GM23338 (cell line): ENCODE data around the gene MKKS. TPM values are rescaled to one million over a fixed set of nuclear protein-coding genes. Genes with fewer than 3 reads are reported as not detected.

ENCODE experiments used
- ATAC-seq: fragments of 200-7000 bp; cut with Tn5 transposase; 3 replicates; pipeline ENCODE4 v1.9.1; 2020
- DNase-seq: peaks from one replicate; pipeline ENCODE4 v3.0.0-alpha.2; 2015; ENCODE audit warnings: low spot score
- H2AFZ ChIP-seq: fragments of 200-600 bp; sonication (generic); 2 replicates; pipeline ENCODE4 v1.8.0; 2016; ENCODE audit warnings: antibody characterized with exemption, mild to moderate bottlenecking, moderate library complexity
- H3F3A ChIP-seq: fragments of 200-600 bp; sonication (generic); replicated peaks from 2 replicates; pipeline ENCODE4 v1.8.0; 2017; ENCODE audit warnings: antibody characterized with exemption, mixed run types, low read depth
- H3K27ac ChIP-seq: fragments of 200-600 bp; sonication (generic); 2 replicates; pipeline ENCODE4 v1.6.1; 2016; ENCODE audit warnings: low read depth
- H3K27me3 ChIP-seq: fragments of 200-600 bp; sonication (generic); 2 replicates; pipeline ENCODE4 v1.8.0; 2016; ENCODE audit warnings: mild to moderate bottlenecking, mixed run types, moderate library complexity; ENCODE audit not compliant: insufficient read depth
- H3K36me3 ChIP-seq: fragments of 200-600 bp; sonication (generic); 2 replicates; pipeline ENCODE4 v1.8.0; 2016; ENCODE audit warnings: mild to moderate bottlenecking; ENCODE audit not compliant: insufficient read depth
- H3K4me1 ChIP-seq: fragments of 200-600 bp; sonication (generic); 2 replicates; pipeline ENCODE4 v1.8.0; 2016; ENCODE audit warnings: mild to moderate bottlenecking, moderate library complexity; ENCODE audit not compliant: insufficient read depth
- H3K4me2 ChIP-seq: fragments of 200-600 bp; sonication (generic); 2 replicates; pipeline ENCODE4 v1.7.1; 2017; ENCODE audit warnings: mixed run types
- H3K4me3 ChIP-seq: fragments of 200-600 bp; sonication (generic); 2 replicates; pipeline ENCODE4 v1.6.1; 2016; ENCODE audit warnings: mixed run types
- H3K79me2 ChIP-seq: fragments of 200-600 bp; sonication (generic); replicated peaks from 2 replicates; pipeline ENCODE4 v1.8.0; 2017; ENCODE audit warnings: mild to moderate bottlenecking; ENCODE audit not compliant: insufficient read depth
- H3K9me2 ChIP-seq: fragments of 200-600 bp; sonication (generic); 2 replicates; pipeline ENCODE4 v1.8.0; 2017; ENCODE audit not compliant: insufficient read depth
- H4K20me1 ChIP-seq: fragments of 200-600 bp; sonication (generic); replicated peaks from 2 replicates; pipeline ENCODE4 v1.8.0; 2017; ENCODE audit warnings: mild to moderate bottlenecking; ENCODE audit not compliant: insufficient read depth
- H3K27ac Mint-ChIP-seq: 2 replicates; pipeline ENCODE4 v1.8.0; 2020; ENCODE audit warnings: inconsistent platforms, mild to moderate bottlenecking, moderate library complexity, mixed read lengths
- H3K27me3 Mint-ChIP-seq: 3 replicates; pipeline ENCODE4 v1.8.0; 2022; ENCODE audit warnings: low read depth, mild to moderate bottlenecking, moderate library complexity, mixed read lengths, inconsistent platforms; ENCODE audit not compliant: insufficient read depth, poor library complexity
- H3K36me3 Mint-ChIP-seq: 3 replicates; pipeline ENCODE4 v1.8.0; 2021; ENCODE audit warnings: low read depth, mild to moderate bottlenecking, inconsistent platforms, moderate library complexity, mixed read lengths
- H3K4me1 Mint-ChIP-seq: 3 replicates; pipeline ENCODE4 v1.8.0; 2020; ENCODE audit warnings: mild to moderate bottlenecking, inconsistent platforms, mixed read lengths
- H3K4me3 Mint-ChIP-seq: 3 replicates; pipeline ENCODE4 v1.8.0; 2021; ENCODE audit warnings: moderate library complexity, mild to moderate bottlenecking, inconsistent platforms, mixed read lengths
- H3K9me3 Mint-ChIP-seq: 3 replicates; pipeline ENCODE4 v1.8.0; 2020; ENCODE audit warnings: moderate library complexity, mild to moderate bottlenecking, inconsistent platforms, mixed read lengths
- CREB1 ChIP-seq: fragments of 250-450 bp; sonication (Bioruptor Pico); IDR thresholded peaks from 2 replicates; pipeline ENCODE4 v1.5.0; 2020; ENCODE audit warnings: low read depth, mild to moderate bottlenecking, moderate library complexity
- EZH2phosphoT487 ChIP-seq: fragments of 200-600 bp; sonication (generic); IDR thresholded peaks from one replicate; pipeline ENCODE4 v1.8.1; 2018; ENCODE audit warnings: antibody characterized with exemption; ENCODE audit not compliant: unreplicated experiment
- POLR2AphosphoS5 ChIP-seq: IDR thresholded peaks from 2 replicates; pipeline ENCODE4 v1.6.1; 2016; ENCODE audit warnings: antibody characterized with exemption, low read depth
- polyA plus RNA-seq: library from polyadenylated mRNA; unstranded; fragments of >200 nt; fragmentation: Nextera tagmentation; extraction: Ambion mirVana; gene quantifications from 2 replicates; pipeline ENCODE4 v1.2.1, GENCODE V29; 2016
- total RNA-seq: library from RNA; depleted of rRNA; stranded (reverse); fragments of >200 nt; shearing (Covaris generic); gene quantifications from 2 replicates; pipeline ENCODE4 v1.2.3, GENCODE V29; 2014
- TF ChIP-seq, protein P1 (sequence below): fragments of 250-450 bp; sonication (Bioruptor Pico); IDR thresholded peaks from 2 replicates; pipeline ENCODE4 v1.5.0; 2020; ENCODE audit warnings: mild to moderate bottlenecking, moderate library complexity
- TF ChIP-seq, protein P2 (sequence below), 2 experiments: fragments of 200-600 bp in 1 of 2; sonication (generic) in 1 of 2; conservative IDR thresholded peaks; 2 replicates each; pipeline versions ENCODE4 v1.5.1 to v1.6.1; 2016 to 2017; ENCODE audit warnings: antibody characterized with exemption in 2 of 2, low read depth in 2 of 2, mild to moderate bottlenecking in 2 of 2, moderate library complexity in 1 of 2

Gene MKKS
- total and polyA plus RNA-seq, 2 experiments from 2014 or later, result 13.4 to 16.7 TPM

DNA sequence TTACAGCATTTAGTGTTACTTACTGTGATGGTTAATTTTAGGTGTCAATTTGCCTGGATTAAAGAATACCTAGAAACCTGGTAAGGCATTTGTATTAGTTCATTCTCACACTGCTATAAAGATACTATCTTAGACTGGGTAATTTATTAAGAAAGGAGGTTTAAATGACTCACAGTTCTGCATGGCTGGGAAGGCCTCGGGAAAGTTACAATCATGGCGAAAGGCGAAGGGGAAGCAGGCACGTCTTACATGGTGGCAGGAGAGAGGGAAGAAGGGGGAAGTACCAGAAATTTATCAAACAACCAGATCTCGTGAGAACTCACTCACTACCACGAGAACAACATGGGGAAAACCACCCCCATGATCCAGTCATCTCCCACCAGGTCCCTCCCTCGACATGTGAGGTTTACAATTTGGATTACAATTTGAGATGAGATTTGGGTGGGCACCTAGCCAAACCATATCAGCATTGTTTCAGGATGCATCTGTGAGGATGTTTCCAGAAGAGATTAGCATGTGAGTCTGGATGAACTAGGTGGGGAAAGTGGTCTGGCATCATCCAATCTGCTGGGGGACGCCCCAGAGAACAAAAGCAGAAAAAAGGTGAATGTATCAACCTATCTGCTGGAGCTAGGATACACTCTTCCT, 76.8 kb downstream of the MKKS start:
- H2AFZ ChIP-seq, result 0 out of 2 replicates have a peak overlapping the region, but pooled peaks have one; percentile 63
- TF ChIP-seq EZH2phosphoT487 (no peak), POLR2AphosphoS5 (no peak), CREB1 (no peak)
- TF ChIP-seq, protein P1, sequence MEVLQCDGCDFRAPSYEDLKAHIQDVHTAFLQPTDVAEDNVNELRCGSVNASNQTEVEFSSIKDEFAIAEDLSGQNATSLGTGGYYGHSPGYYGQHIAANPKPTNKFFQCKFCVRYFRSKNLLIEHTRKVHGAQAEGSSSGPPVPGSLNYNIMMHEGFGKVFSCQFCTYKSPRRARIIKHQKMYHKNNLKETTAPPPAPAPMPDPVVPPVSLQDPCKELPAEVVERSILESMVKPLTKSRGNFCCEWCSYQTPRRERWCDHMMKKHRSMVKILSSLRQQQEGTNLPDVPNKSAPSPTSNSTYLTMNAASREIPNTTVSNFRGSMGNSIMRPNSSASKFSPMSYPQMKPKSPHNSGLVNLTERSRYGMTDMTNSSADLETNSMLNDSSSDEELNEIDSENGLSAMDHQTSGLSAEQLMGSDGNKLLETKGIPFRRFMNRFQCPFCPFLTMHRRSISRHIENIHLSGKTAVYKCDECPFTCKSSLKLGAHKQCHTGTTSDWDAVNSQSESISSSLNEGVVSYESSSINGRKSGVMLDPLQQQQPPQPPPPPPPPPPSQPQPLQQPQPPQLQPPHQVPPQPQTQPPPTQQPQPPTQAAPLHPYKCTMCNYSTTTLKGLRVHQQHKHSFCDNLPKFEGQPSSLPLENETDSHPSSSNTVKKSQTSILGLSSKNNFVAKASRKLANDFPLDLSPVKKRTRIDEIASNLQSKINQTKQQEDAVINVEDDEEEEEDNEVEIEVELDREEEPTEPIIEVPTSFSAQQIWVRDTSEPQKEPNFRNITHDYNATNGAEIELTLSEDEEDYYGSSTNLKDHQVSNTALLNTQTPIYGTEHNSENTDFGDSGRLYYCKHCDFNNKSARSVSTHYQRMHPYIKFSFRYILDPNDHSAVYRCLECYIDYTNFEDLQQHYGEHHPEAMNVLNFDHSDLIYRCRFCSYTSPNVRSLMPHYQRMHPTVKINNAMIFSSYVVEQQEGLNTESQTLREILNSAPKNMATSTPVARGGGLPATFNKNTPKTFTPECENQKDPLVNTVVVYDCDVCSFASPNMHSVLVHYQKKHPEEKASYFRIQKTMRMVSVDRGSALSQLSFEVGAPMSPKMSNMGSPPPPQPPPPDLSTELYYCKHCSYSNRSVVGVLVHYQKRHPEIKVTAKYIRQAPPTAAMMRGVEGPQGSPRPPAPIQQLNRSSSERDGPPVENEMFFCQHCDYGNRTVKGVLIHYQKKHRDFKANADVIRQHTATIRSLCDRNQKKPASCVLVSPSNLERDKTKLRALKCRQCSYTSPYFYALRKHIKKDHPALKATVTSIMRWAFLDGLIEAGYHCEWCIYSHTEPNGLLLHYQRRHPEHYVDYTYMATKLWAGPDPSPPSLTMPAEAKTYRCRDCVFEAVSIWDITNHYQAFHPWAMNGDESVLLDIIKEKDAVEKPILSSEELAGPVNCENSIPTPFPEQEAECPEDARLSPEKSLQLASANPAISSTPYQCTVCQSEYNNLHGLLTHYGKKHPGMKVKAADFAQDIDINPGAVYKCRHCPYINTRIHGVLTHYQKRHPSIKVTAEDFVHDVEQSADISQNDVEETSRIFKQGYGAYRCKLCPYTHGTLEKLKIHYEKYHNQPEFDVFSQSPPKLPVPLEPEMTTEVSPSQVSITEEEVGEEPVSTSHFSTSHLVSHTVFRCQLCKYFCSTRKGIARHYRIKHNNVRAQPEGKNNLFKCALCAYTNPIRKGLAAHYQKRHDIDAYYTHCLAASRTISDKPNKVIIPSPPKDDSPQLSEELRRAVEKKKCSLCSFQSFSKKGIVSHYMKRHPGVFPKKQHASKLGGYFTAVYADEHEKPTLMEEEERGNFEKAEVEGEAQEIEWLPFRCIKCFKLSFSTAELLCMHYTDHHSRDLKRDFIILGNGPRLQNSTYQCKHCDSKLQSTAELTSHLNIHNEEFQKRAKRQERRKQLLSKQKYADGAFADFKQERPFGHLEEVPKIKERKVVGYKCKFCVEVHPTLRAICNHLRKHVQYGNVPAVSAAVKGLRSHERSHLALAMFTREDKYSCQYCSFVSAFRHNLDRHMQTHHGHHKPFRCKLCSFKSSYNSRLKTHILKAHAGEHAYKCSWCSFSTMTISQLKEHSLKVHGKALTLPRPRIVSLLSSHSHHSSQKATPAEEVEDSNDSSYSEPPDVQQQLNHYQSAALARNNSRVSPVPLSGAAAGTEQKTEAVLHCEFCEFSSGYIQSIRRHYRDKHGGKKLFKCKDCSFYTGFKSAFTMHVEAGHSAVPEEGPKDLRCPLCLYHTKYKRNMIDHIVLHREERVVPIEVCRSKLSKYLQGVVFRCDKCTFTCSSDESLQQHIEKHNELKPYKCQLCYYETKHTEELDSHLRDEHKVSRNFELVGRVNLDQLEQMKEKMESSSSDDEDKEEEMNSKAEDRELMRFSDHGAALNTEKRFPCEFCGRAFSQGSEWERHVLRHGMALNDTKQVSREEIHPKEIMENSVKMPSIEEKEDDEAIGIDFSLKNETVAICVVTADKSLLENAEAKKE, result no peak
- TF ChIP-seq, protein P2, sequence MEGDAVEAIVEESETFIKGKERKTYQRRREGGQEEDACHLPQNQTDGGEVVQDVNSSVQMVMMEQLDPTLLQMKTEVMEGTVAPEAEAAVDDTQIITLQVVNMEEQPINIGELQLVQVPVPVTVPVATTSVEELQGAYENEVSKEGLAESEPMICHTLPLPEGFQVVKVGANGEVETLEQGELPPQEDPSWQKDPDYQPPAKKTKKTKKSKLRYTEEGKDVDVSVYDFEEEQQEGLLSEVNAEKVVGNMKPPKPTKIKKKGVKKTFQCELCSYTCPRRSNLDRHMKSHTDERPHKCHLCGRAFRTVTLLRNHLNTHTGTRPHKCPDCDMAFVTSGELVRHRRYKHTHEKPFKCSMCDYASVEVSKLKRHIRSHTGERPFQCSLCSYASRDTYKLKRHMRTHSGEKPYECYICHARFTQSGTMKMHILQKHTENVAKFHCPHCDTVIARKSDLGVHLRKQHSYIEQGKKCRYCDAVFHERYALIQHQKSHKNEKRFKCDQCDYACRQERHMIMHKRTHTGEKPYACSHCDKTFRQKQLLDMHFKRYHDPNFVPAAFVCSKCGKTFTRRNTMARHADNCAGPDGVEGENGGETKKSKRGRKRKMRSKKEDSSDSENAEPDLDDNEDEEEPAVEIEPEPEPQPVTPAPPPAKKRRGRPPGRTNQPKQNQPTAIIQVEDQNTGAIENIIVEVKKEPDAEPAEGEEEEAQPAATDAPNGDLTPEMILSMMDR (conservative IDR thresholded peaks at IDR 0.05; ENCODE audit: low read depth in 2 of 2), result no peak
- Mint-ChIP-seq H3K27ac (no peak overlapping the region), H3K4me1 (peaks cover 13% of the 10 kb centered on the region), H3K9me3 (no peaks in the 10 kb centered on the region; the same call in 2 of the 3 replicates), H3K4me3 (no peak overlapping the region), H3K36me3 (peaks cover 4% of the 10 kb centered on the region; the same call in 1 of the 3 replicates), H3K27me3 (no peaks in the 10 kb centered on the region)
- H3F3A ChIP-seq, result no peaks in the 10 kb centered on the region
- ATAC-seq (no peak), DNase-seq (no peak)
- no peaks in the 10 kb centered on the region; the same call in 1 of the 2 replicates for H3K9me2 ChIP-seq
- H3K27ac ChIP-seq, result no peak overlapping the region
- H3K4me2 ChIP-seq, result no peak overlapping the region
- no peak overlapping the region for H3K4me3 ChIP-seq
- H3K36me3 ChIP-seq, result no peaks in the 10 kb centered on the region
- H3K27me3 ChIP-seq, result no peaks in the 10 kb centered on the region
- no peaks in the 10 kb centered on the region for H4K20me1 ChIP-seq
- no peaks in the 10 kb centered on the region for H3K79me2 ChIP-seq
- peaks cover 15% of the 10 kb centered on the region for H3K4me1 ChIP-seq
